HG03442 (cell line): ENCODE results near the gene DUSP16.

ENCODE experiments used
- ATAC-seq: cut with Tn5 transposase; IDR thresholded peaks from one replicate; pipeline ENCODE4 v1.9.1; 2021; ENCODE audit warnings: mild to moderate bottlenecking, moderate library complexity; ENCODE audit not compliant: unreplicated experiment

DUSP16 gene

DNA sequence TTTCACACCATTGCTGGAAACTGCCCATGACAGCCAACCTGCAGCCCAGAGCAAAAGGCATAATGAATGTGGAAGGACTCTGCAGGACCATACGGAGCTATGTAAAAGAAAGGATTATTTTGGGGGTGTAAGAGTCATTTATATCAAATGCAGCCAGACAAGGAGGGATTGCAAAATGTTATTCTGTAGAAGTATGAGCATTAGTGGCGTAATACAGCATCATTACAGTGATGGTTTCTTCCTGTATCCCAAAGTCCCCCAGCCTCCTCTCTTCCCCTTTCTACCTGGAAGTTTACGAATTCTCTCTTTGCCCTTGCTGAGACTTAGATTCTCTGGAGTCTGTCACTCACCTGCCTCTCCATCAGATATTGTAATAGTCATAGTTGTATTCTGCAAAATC, 115.9 kb downstream of the DUSP16 start:
- ATAC-seq, result no peak

DNA sequence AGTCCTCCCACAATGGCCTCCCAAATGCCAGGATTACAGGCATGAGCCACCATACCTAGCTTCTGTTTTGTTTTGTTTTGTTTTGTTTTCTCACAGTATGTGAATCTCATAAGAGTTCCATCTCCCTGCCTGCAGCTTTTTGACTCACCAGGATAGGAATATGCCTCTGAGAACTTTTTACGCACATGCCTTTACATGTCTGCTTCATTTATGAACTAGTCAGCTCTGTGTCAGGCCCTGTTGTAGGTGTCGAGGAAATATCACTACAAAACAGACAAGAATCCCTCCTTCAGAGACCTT, 116.8 kb downstream of the DUSP16 start:
- ATAC-seq, result no peak

GRCh38 chr12:12445165-12445881, 117.3 kb downstream of the DUSP16 start:
- ATAC-seq, result no peak

DNA sequence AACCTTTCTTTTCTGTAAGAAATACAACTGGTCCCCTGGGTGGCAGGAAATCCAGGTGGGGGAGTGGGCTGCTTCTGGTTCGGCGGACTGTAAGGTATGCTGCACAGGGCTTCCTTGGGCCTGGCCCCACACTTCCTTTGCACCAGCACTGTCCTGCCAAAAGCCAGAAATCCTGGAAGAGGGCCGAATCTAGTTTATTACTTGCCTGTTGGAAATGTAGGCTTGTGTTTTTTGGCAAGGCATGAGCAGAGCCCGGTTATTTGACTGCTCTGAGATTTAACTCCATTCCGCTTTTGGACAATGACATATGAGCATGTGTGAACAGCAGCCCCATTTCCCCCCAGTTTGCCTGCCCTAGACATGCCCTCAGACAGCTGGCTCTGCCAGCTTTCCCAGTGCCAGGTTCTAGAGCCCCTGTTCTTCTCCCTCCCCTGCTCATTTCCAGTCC, 119.2 kb downstream of the DUSP16 start:
- no peak for ATAC-seq

GRCh38 chr12:12442548-12443071, 120.1 kb downstream of the DUSP16 start:
- no peak for ATAC-seq

GRCh38 chr12:12441843-12442461, 120.7 kb downstream of the DUSP16 start:
- no peak for ATAC-seq

DNA sequence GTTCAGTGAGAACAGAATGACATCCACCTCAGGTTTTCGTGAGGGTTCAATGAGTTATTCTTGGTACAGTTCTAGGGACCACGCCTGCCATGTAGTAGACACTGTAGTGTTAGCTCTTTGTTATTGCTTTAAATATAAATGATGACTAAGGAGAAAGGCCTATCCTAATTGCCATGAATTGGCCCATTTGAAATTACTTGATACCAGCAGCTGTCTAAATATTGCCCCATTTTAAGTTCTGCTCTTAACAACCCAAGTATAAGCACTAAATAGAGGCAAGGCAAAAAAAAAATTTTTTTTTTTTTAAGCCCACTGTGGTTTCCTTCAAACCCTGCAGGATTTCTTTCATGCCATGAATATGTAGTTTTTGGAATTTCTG, 121.2 kb downstream of the DUSP16 start:
- ATAC-seq, result no peak

- no peak for ATAC-seq
Measured at GRCh38 chr12:12440784-12441428, 121.8 kb downstream of the DUSP16 start.

GRCh38 chr12:12439636-12440035, 123.0 kb downstream of the DUSP16 start:
- ATAC-seq, result no peak

- no peak for ATAC-seq
Measured at GRCh38 chr12:12436831-12437345, 125.8 kb downstream of the DUSP16 start.

GRCh38 chr12:12433203-12433731, 129.4 kb downstream of the DUSP16 start:
- no peak for ATAC-seq

DNA sequence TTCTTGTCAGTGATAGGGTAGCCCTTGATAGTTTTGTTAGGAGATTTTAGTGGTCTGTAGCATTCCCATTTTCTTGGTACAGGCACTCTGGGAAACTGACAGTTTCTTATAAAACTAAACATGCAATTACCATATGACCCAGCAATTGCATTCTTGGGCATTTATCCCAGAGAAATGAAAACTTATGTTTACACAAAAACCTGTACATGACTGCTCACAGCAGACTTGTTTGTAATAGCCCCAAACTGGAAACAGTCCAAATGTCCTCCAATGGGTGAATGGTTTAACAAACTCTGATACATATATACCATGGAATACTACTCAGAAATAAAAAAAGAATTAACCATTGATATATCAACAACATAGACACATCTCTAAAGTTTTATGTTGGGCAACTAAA, 130.3 kb downstream of the DUSP16 start:
- ATAC-seq, result no peak

GRCh38 chr12:12428961-12429657, 133.6 kb downstream of the DUSP16 start:
- no peak for ATAC-seq

GRCh38 chr12:12428047-12428446, 134.6 kb downstream of the DUSP16 start:
- ATAC-seq, result no peak

- no peak for ATAC-seq
Measured at GRCh38 chr12:12427568-12427967, 135.1 kb downstream of the DUSP16 start.

DNA sequence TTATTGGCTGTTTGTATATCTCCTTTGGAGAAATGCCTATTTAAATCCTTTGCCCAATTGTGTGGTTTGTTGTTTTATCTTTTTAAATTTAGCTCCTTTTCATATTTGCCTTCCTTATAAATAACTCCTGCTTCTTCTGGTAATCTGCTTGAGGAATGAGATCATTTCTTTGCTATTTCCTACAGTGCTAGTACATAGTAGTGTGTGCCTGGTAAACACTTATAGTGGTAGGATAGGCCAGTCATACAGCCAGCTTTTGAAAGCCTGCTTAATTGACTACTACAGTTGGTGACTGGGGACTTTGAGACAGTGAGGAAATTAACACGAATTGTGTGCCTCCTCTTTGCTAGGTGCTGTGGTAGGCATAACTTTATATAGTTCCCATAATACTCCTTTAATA, 137.0 kb downstream of the DUSP16 start:
- no peak for ATAC-seq

- no peak for ATAC-seq
Measured at GRCh38 chr12:12425001-12425400, 137.7 kb downstream of the DUSP16 start.
